Subcutaneous abdominal adipose tissue (tissue), 5 donors: ENCODE data around the gene PIEZO2.

Source experiments
- H3K27ac ChIP-seq: one replicate; pipeline ENCODE4 v1.7.0; 2013; ENCODE audit warnings: low read depth, mild to moderate bottlenecking, inconsistent platforms, low read length, moderate library complexity
- H3K27me3 ChIP-seq, 5 donors: one replicate each; pipeline ENCODE4 v1.7.0; 2013; ENCODE audit warnings: low read length in 5 of 5, inconsistent platforms in 1 of 5; ENCODE audit not compliant: control insufficient read depth in 5 of 5, insufficient read depth in 4 of 5
- H3K36me3 ChIP-seq, 5 donors: one replicate each; pipeline ENCODE4 v1.7.0; 2013; ENCODE audit warnings: low read length in 5 of 5; ENCODE audit not compliant: control insufficient read depth in 5 of 5, insufficient read depth in 5 of 5
- H3K4me1 ChIP-seq, 5 donors: one replicate each; pipeline ENCODE4 v1.7.0; 2013; ENCODE audit warnings: low read length in 5 of 5, mild to moderate bottlenecking in 3 of 5, moderate library complexity in 1 of 5; ENCODE audit not compliant: control insufficient read depth in 5 of 5, insufficient read depth in 5 of 5
- H3K4me3 ChIP-seq, 5 donors: one replicate each; pipeline ENCODE4 v1.7.0; 2013; ENCODE audit warnings: low read length in 5 of 5, low read depth in 1 of 5
- H3K9ac ChIP-seq, 5 donors: one replicate each; pipeline ENCODE4 v1.7.0; 2013; ENCODE audit warnings: low read length in 5 of 5, mild to moderate bottlenecking in 4 of 5, moderate library complexity in 3 of 5
- H3K9me3 ChIP-seq, 5 donors: one replicate each; pipeline ENCODE4 v1.7.0; 2013; ENCODE audit warnings: low read length in 5 of 5; ENCODE audit not compliant: control insufficient read depth in 5 of 5
- donor health status: healthy.
- donor health status: healthy.
- donor health status: healthy.
- donor health status: healthy.
- donor health status: healthy.

Gene PIEZO2

DNA sequence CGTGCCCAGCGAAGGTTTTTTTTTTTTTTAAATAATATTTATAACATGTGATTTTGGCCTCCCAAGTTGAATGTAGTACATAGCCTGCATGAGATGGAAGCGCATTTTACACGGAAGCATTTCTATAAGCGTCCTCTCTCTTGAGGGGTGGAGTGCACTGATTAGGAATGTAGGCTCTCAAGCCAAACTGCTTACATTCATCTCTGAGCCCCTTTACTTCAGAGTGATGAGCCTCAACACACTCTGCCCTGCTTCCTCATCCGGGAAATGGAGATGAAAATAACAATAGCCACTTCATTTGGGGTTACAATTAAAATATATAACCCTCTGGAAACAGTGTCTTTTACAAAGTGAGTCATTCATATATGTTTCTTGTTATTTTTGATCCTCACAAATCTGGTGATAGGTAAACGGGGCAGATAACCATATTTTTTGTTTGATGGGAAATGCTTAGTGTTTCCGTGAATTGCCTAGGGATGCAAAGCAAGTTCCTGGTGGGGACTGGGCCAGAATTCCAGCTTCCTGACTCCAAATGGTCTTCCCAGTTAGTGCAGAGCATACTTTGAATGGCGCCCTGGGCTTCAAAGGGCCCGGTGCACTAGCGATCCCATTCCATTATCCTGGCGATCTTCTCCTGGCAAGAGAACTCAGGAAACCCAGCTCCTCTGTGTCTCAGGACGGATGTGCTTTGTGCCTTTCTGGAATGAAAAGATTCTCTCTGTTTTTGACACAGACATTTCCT is 124.3 kb downstream of the PIEZO2 start:
- H3K27ac ChIP-seq = no peak overlapping the region
- no peak overlapping the region for H3K4me3 ChIP-seq
- no peak overlapping the region for H3K9ac ChIP-seq
- no peaks in the 10 kb centered on the region for H3K36me3 ChIP-seq
- no peaks in the 10 kb centered on the region for H3K27me3 ChIP-seq
- H3K9me3 ChIP-seq = no peaks in the 10 kb centered on the region
- H3K4me1 ChIP-seq = peaks cover 0 to 19% (median 0%) of the 10 kb centered on the region in 5 donors

DNA sequence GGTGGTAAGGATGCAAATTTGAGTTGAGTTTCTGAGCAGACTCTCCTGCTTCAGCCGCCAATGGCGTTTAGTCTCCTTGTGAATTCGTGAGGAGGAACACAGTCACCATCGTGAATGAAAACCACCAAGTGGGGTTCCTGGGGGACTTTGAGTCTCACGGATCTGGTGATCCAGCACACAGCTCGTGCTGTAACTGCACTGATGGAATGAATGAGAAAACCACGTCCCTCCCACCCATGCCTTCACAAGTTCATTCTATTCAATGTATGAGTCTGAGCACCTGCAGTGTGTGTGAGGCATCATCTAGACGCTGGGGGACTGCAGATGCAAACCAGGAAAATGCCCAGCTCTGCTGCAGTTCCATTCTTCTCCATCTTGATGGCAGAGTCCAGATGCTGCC is 127.9 kb downstream of the PIEZO2 start:
- Histone ChIP-seq H3K4me3 (no peak overlapping the region), H3K4me1 (peaks cover 0 to 11% (median 0%) of the 10 kb centered on the region in 5 donors), H3K27me3 (no peaks in the 10 kb centered on the region), H3K36me3 (no peaks in the 10 kb centered on the region), H3K9me3 (no peaks in the 10 kb centered on the region), H3K27ac (no peak overlapping the region), H3K9ac (no peak overlapping the region)

DNA sequence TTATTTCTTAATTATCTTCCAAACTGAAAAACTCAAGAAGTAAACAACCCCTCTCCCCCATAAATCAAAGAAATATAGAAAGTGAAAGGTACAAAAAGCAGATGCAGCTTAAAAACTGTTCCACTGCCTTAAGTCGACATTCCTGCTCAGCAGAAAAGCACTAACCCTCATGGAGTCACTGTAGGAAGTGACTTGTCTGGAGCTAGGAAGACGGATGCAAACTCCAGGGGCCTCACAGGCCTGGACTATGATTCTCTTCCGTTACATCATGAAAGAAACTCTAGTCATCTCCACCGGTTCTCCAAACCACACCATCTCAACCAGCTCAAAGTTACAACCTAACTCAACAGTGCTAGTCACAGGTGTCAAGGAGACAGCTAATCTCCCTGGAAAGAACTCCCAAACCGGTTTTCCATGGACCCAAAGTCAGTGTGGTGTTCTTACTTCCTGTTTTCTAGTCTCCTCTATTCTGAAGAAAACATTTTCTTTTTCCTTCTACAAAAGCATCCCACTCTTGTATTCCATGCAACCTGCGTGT is 128.4 kb downstream of the PIEZO2 start:
- H3K27me3 ChIP-seq = no peaks in the 10 kb centered on the region
- H3K36me3 ChIP-seq = no peaks in the 10 kb centered on the region
- H3K4me3 ChIP-seq = no peak overlapping the region
- H3K9ac ChIP-seq = no peak overlapping the region
- no peak overlapping the region for H3K27ac ChIP-seq
- peaks cover 0 to 8% (median 0%) of the 10 kb centered on the region in 5 donors for H3K4me1 ChIP-seq
- no peaks in the 10 kb centered on the region for H3K9me3 ChIP-seq

DNA sequence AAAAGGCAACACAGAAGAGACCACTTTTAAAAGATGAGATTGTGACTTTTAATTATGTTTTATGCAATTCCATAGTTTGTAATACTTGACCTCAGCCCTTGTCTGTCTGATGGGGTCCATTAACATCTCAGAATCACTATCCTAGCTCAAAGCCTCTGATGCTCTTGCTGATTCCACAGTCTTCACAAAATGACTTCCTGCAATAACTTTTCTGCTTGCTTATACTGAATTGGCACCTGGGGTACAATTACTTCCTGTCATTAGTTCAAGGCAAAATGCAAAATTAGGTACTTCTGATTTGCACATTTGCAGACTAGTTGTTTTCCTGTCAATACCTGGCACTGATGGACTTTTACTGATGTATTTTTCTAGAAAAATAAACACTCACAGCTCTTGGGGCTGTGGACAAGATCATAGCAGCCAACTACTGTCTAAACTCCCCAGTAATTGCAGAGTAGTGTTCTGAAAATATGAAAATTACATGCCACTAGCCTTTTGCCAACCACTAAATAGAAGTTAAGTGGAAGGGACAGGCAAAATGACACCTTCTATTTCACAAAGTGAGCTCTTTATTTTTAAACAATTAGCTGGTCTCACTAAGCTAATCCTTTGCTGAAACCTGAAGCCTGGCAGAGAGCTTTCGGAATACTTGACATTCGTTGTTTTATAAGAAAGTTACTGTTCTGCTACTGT is 129.1 kb downstream of the PIEZO2 start:
- H3K36me3 ChIP-seq = no peaks in the 10 kb centered on the region
- no peak overlapping the region for H3K9ac ChIP-seq
- no peaks in the 10 kb centered on the region for H3K9me3 ChIP-seq
- H3K27ac ChIP-seq = no peak overlapping the region
- H3K4me3 ChIP-seq = no peak overlapping the region
- peaks cover 0 to 2% (median 0%) of the 10 kb centered on the region in 5 donors for H3K4me1 ChIP-seq
- no peaks in the 10 kb centered on the region for H3K27me3 ChIP-seq

DNA sequence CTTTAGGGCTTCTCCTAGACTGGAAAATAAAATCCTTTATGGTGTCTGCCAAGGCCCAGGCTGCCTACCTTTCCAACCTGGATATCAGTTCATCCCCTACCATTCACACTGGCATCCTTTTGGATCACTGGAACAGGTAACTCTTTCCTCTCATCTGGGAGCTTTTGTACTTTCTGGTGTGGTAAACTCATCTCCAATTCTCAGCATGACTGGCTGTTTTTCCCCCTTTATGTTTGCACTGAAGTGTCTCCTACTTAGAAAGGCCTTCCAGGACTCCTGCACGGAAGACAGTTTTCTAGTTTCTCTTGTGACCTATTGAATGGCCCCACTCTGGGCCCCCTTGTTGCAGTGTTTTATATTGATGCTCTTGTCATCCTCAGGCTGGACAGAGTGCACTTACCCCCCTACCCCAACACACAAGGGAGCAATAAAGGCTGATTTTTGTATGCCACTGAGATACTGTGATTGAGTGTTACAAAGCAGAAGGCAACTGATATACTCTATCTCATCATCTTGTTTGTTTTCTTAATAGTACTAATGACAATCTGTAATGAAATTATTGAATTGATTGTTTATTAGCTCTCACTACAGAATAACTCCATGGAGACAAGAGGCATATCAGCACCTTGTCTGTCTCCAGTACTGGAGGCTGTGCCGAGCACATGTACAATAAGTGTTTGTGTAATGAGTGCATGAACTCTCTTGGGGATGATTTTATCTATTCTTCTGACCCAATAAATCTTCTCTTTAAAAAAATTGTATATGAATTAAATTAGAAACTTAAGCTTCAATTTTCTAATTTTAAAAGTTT is 129.9 kb downstream of the PIEZO2 start:
- H3K27me3 ChIP-seq = no peaks in the 10 kb centered on the region
- H3K9me3 ChIP-seq = no peaks in the 10 kb centered on the region
- H3K36me3 ChIP-seq = no peaks in the 10 kb centered on the region
- no peaks in the 10 kb centered on the region for H3K4me1 ChIP-seq
- no peak overlapping the region for H3K9ac ChIP-seq
- no peak overlapping the region for H3K27ac ChIP-seq
- H3K4me3 ChIP-seq = no peak overlapping the region

DNA sequence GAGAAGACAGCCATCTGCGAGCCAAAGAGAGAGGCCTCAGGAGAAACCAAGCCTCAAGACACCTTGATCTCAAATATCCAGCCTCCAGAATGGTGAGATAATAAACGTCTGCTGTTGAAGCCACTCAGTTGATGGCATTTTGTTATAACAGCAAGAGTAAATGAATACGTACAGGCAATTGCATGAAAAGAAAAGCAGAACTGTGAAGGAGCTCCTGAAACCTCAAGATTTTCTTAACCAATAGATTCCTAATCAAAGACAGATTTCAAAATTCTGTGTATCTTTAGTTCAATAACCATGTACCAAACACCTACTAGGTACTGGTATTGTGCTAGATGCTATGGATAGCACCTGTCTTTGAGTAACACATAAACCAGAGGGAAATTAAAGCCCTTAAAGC is 139.5 kb downstream of the PIEZO2 start:
- no peak overlapping the region for H3K4me3 ChIP-seq
- H3K36me3 ChIP-seq = no peaks in the 10 kb centered on the region
- H3K4me1 ChIP-seq = no peaks in the 10 kb centered on the region
- no peaks in the 10 kb centered on the region for H3K9me3 ChIP-seq
- H3K27me3 ChIP-seq = no peaks in the 10 kb centered on the region
- no peak overlapping the region for H3K27ac ChIP-seq
- H3K9ac ChIP-seq = no peak overlapping the region

DNA sequence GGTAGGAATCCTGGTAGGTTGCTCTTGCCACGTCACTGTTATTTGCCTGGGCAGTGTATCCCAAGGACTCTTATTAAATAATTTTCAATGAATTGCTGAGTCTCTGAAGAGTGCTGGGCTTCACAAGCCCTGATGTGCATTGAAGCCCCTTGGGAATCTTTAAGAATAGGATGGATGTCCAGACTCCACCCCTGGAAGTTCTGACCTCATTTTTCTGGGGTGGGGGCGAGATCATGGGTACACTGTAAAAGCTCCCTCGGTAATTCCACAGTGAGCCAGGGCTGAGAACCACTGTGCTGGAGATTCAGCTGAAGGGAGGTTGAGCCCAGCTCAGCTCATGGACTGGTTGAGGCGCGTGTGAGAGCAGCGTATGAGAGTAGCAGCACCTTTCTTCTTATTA is 140.2 kb downstream of the PIEZO2 start:
- H3K27ac ChIP-seq = no peak overlapping the region
- no peaks in the 10 kb centered on the region for H3K27me3 ChIP-seq
- no peaks in the 10 kb centered on the region for H3K9me3 ChIP-seq
- H3K4me1 ChIP-seq = no peaks in the 10 kb centered on the region
- no peaks in the 10 kb centered on the region for H3K36me3 ChIP-seq
- no peak overlapping the region for H3K9ac ChIP-seq
- no peak overlapping the region for H3K4me3 ChIP-seq

DNA sequence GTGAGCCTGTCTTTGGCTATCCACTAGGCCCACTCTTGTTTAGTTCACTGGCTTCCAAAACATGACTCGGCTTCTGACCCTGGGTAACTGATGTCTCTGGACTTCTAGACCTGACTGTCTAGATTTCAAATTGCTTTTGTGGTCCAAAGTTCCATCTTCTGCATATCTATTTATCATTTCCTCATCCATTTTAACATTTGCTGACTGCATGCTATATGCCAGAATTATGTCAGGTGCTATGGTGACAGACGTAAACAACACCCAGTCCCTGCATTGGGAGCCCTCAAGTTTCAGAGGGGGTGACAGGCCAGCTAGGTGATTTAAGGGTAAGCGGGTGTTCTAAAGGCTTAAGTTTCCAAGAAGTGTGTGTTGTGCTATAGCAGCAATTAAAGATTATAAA is 140.9 kb downstream of the PIEZO2 start:
- no peaks in the 10 kb centered on the region for H3K36me3 ChIP-seq
- H3K9me3 ChIP-seq = no peaks in the 10 kb centered on the region
- H3K4me3 ChIP-seq = no peak overlapping the region
- H3K4me1 ChIP-seq = no peaks in the 10 kb centered on the region
- no peak overlapping the region for H3K9ac ChIP-seq
- H3K27me3 ChIP-seq = no peaks in the 10 kb centered on the region
- no peak overlapping the region for H3K27ac ChIP-seq

DNA sequence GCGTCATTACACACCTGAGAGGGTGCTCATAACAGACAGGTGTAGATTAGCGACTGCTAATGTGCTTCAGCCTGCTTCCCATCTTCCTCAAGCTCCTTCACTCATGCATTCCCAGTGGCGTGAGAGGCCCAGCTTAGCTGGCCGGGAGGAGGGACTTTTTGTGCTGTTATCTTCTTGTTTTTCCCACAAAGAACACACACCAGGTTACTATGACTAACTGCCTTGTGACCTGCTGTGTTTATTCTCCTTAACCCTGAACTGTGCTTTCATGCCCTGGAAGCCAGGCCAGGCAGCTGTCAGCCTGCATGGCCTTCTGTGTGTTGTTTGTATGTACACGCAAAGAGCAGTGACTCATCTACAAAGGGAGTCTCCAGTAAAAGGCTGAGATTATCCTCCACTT is 143.8 kb downstream of the PIEZO2 start:
- Histone ChIP-seq H3K27ac (no peak overlapping the region), H3K4me1 (no peaks in the 10 kb centered on the region), H3K9me3 (no peaks in the 10 kb centered on the region), H3K4me3 (no peak overlapping the region), H3K9ac (no peak overlapping the region), H3K36me3 (no peaks in the 10 kb centered on the region), H3K27me3 (no peaks in the 10 kb centered on the region)

DNA sequence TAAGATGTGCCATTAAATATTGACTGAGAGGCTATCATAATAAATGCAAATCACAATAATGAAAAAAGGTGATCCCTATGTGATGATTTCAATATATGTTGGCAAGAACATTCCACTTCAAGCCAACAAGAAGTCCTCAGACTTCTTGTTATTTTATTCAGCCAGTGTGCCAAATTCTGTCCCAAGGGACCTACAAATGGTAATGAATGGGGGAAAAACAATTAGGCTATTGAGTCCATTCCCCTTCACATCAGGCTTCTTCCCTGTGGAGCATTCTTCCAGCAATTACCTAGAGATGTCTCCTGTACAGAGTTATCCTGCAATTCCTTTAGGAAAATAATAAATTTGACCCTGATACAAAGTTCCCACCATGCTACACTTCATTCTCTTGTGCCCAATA is 144.4 kb downstream of the PIEZO2 start:
- Histone ChIP-seq H3K4me1 (no peaks in the 10 kb centered on the region), H3K9ac (no peak overlapping the region), H3K36me3 (no peaks in the 10 kb centered on the region), H3K4me3 (no peak overlapping the region), H3K9me3 (no peaks in the 10 kb centered on the region), H3K27ac (no peak overlapping the region), H3K27me3 (no peaks in the 10 kb centered on the region)
